Prostate gland (tissue), 2 donors: ENCODE measurements around the gene CTNND2. TPM values are rescaled to one million over a fixed set of nuclear protein-coding genes. Genes with fewer than 3 reads are reported as not detected.

Experiments
- DNase-seq: peaks from one replicate; pipeline ENCODE4 v3.0.0-alpha.2; 2019; ENCODE audit warnings: low spot score
- H3K27ac ChIP-seq, 2 donors: fragments of 200-600 bp; sonication (generic); 2 replicates each; pipeline ENCODE4 v1.5.1; 2017 to 2019
- H3K27me3 ChIP-seq: fragments of 200-600 bp; sonication (generic); replicated peaks from 2 replicates; pipeline ENCODE4 v1.5.1; 2019; ENCODE audit not compliant: insufficient read depth
- H3K36me3 ChIP-seq, 2 donors: fragments of 200-600 bp; sonication (generic); 1 replicate in 1 of 2; 2 replicates in 1 of 2; pipeline versions ENCODE4 v1.5.1 to v1.8.1; 2017 to 2019
- H3K4me1 ChIP-seq: fragments of 200-600 bp; sonication (generic); replicated peaks from 2 replicates; pipeline ENCODE4 v1.5.1; 2019
- H3K4me3 ChIP-seq, 2 donors: fragments of 200-600 bp; sonication (generic); 2 replicates each; pipeline ENCODE4 v1.5.1; 2017 to 2019
- H3K9me3 ChIP-seq: fragments of 200-600 bp; sonication (generic); 2 replicates; pipeline ENCODE4 v1.5.1; 2017
- POLR2A ChIP-seq: fragments of 450-650 bp; IDR thresholded peaks from one replicate; pipeline ENCODE4 v1.6.1; 2016; ENCODE audit warnings: antibody characterized with exemption, mild to moderate bottlenecking
- POLR2AphosphoS5 ChIP-seq: sonication (generic); formaldehyde crosslinking; IDR thresholded peaks from one replicate; pipeline ENCODE4 v1.6.1; 2017; ENCODE audit warnings: antibody characterized with exemption
- WGBS: methylation state at CpG from one replicate; pipeline ENCODE4 v1.1.5; 2018; 5-methylcytosine and 5-hydroxymethylcytosine counted together
- intact Hi-C: fragments of 100-400 bp; cut with DNase I; formaldehyde crosslinking; loops from one replicate; pipeline ENCODE4 v1.14.2; 2022
- total RNA-seq, 2 donors: library from RNA; depleted of rRNA; stranded (reverse); fragments of >200 nt; gene quantifications; one replicate each; pipeline ENCODE4 v1.1.0, GENCODE V29; 2016
- TF ChIP-seq, protein P1 (sequence below), 4 experiments: fragments of 200-600 bp in 2 of 4; fragments of 450-650 bp in 2 of 4; sonication (generic) in 2 of 4; IDR thresholded peaks; 1 replicate in 3 of 4; 2 replicates in 1 of 4; pipeline ENCODE4 v1.5.1; 2016 to 2019; ENCODE audit warnings: antibody characterized with exemption in 4 of 4, mild to moderate bottlenecking in 2 of 4, moderate library complexity in 2 of 4

CTNND2 gene
- total RNA-seq, 2 donors from 2014 or later: 5.5 to 11.2 TPM

GRCh38 chr5:11247224-11247623 is 657.0 kb downstream of the CTNND2 start:
- intact Hi-C loops: no loop called here
- H3K27me3 ChIP-seq: no peaks in the 10 kb centered on the region
- no peaks in the 10 kb centered on the region for H3K36me3 ChIP-seq
- DNase-seq: no peak
- TF ChIP-seq, protein P1, sequence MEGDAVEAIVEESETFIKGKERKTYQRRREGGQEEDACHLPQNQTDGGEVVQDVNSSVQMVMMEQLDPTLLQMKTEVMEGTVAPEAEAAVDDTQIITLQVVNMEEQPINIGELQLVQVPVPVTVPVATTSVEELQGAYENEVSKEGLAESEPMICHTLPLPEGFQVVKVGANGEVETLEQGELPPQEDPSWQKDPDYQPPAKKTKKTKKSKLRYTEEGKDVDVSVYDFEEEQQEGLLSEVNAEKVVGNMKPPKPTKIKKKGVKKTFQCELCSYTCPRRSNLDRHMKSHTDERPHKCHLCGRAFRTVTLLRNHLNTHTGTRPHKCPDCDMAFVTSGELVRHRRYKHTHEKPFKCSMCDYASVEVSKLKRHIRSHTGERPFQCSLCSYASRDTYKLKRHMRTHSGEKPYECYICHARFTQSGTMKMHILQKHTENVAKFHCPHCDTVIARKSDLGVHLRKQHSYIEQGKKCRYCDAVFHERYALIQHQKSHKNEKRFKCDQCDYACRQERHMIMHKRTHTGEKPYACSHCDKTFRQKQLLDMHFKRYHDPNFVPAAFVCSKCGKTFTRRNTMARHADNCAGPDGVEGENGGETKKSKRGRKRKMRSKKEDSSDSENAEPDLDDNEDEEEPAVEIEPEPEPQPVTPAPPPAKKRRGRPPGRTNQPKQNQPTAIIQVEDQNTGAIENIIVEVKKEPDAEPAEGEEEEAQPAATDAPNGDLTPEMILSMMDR (IDR thresholded peaks at IDR 0.05): no peak
- no peak for TF ChIP-seq POLR2AphosphoS5
- no peak for TF ChIP-seq POLR2A
- no peaks in the 10 kb centered on the region for H3K9me3 ChIP-seq
- H3K27ac ChIP-seq: no peak overlapping the region
- 94% methylated on average over 3 of the region's 3 CpGs for WGBS
- H3K4me1 ChIP-seq: no peaks in the 10 kb centered on the region
- H3K4me3 ChIP-seq: no peak overlapping the region

GRCh38 chr5:11240293-11241190 is 663.7 kb downstream of the CTNND2 start:
- H3K27ac ChIP-seq: no peak overlapping the region
- intact Hi-C loops: no loop called here
- H3K36me3 ChIP-seq: no peaks in the 10 kb centered on the region
- no peaks in the 10 kb centered on the region for H3K4me1 ChIP-seq
- WGBS: 78% methylated on average over 2 of the region's 2 CpGs
- H3K27me3 ChIP-seq: no peaks in the 10 kb centered on the region
- H3K9me3 ChIP-seq: no peaks in the 10 kb centered on the region
- no peak overlapping the region for H3K4me3 ChIP-seq
- TF ChIP-seq, protein P1 (IDR thresholded peaks at IDR 0.05): no peak
- no peak for TF ChIP-seq POLR2A
- TF ChIP-seq POLR2AphosphoS5: no peak
- DNase-seq: no peak

DNA sequence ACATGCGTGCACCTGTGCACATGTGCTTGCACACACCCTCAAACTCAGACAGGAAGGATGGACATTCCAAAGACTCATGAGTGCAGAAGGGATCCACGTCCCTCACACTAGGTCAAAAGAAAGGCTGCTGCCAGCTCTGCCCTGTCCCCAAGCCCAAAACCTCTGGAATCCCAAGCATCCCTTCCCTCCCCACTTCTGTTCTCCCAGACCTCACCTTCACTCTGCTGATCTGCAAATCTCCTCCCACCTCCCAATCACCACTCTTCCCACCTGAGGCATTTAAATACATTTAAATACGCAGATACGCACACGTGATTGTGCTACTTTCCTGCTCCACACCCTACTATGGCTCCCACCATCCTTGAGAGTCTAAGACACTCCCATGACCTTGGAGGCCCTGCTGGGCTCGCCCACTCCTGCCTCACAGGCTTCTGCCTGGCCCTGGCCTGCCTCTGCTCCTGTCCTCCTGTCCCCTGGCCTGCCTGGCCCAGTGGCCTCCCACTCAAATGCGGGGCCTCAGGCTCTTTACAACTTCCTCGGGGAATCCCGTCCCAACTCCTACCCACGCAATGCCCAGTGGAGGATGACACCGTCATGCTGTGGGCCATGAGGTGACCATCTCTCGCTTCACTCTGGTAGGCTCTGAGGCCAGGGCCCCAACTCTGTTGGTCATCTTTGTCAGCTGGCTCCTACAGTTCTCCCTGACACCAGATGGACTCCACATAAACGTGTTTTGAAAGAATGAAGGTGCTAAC is 664.8 kb downstream of the CTNND2 start:
- no peaks in the 10 kb centered on the region for H3K27me3 ChIP-seq
- H3K4me3 ChIP-seq: no peak overlapping the region
- no peaks in the 10 kb centered on the region for H3K4me1 ChIP-seq
- no peaks in the 10 kb centered on the region for H3K36me3 ChIP-seq
- no peak for DNase-seq
- no peak overlapping the region for H3K27ac ChIP-seq
- TF ChIP-seq, protein P1 (IDR thresholded peaks at IDR 0.05): no peak
- TF ChIP-seq POLR2AphosphoS5 (no peak), POLR2A (no peak)
- H3K9me3 ChIP-seq: no peaks in the 10 kb centered on the region
- WGBS: 90% methylated on average over 13 of the region's 13 CpGs
- intact Hi-C loops: no loop called here

DNA sequence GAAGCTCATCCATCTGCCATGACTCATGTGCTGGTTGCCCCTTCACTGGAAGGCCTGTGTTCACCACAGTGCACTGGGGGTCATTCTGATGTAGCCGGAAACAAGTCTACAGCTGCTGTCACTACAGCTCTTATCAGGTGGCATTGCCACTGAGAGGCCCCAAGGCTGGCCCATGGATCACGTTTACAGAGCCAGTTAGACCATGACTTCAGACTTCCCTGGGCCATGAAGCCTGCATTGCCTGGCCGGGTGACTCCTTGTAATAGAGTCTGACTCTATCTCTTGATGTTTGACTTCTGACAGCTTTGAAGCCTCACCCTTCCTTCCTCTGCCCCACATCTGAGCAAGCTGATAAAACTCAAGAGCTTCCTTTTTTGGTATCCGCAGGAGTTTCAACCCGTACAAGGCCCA is 669.7 kb downstream of the CTNND2 start:
- Histone ChIP-seq H3K36me3 (no peaks in the 10 kb centered on the region), H3K4me3 (no peak overlapping the region), H3K27me3 (no peaks in the 10 kb centered on the region), H3K4me1 (no peaks in the 10 kb centered on the region), H3K27ac (no peak overlapping the region), H3K9me3 (no peaks in the 10 kb centered on the region)
- intact Hi-C loops: no loop called here
- DNase-seq: no peak
- TF ChIP-seq, protein P1 (IDR thresholded peaks at IDR 0.05): no peak
- TF ChIP-seq POLR2AphosphoS5 (no peak), POLR2A (no peak)
- WGBS: 57% methylated on average over 5 of the region's 5 CpGs
